A673 (cell line): ENCODE measurements around the gene TNPO2.

Source experiments
- EZH2 ChIP-seq: fragments of 200-600 bp; sonication (generic); IDR thresholded peaks from 2 replicates; pipeline ENCODE4 v1.6.1; 2017; ENCODE audit warnings: borderline replicate concordance, low read depth, mild to moderate bottlenecking, mixed read lengths, antibody characterized with exemption, low read length; ENCODE audit not compliant: poor library complexity, severe bottlenecking
- TF ChIP-seq, protein P1 (sequence below): fragments of 300-800, 200-600 bp; sonication (generic); conservative IDR thresholded peaks from 2 replicates; pipeline ENCODE4 v1.5.1; 2017; ENCODE audit warnings: low read depth, mild to moderate bottlenecking, antibody characterized with exemption, low read length, moderate library complexity, mixed read lengths

DNA sequence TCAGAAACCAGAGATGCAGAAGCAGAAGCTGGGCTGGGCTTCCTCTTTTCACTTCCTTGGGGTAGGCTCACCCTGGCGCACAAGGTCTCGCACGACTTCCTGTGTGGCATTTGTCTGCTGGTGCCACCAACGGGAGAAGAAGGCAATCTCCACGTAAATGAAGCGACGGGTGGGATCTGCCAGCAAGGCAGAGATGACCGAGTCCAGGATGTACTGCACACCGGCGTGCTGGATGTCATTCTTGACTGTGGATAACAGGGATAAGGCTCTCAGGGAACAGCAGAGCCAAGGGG, 58.5 kb downstream of the TNPO2 start:
- TF ChIP-seq, protein P1, sequence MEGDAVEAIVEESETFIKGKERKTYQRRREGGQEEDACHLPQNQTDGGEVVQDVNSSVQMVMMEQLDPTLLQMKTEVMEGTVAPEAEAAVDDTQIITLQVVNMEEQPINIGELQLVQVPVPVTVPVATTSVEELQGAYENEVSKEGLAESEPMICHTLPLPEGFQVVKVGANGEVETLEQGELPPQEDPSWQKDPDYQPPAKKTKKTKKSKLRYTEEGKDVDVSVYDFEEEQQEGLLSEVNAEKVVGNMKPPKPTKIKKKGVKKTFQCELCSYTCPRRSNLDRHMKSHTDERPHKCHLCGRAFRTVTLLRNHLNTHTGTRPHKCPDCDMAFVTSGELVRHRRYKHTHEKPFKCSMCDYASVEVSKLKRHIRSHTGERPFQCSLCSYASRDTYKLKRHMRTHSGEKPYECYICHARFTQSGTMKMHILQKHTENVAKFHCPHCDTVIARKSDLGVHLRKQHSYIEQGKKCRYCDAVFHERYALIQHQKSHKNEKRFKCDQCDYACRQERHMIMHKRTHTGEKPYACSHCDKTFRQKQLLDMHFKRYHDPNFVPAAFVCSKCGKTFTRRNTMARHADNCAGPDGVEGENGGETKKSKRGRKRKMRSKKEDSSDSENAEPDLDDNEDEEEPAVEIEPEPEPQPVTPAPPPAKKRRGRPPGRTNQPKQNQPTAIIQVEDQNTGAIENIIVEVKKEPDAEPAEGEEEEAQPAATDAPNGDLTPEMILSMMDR = no peak
- TF ChIP-seq EZH2 = no peak
